HCT116 (cell line): ENCODE data around the gene MMRN1. TPM values are rescaled to one million over a fixed set of nuclear protein-coding genes. Genes with fewer than 3 reads are reported as not detected.

Source experiments
- ATAC-seq: fragments of 200-7000 bp; cut with Tn5 transposase; 2 replicates; pipeline ENCODE4 v1.9.1; 2020; ENCODE audit warnings: mild to moderate bottlenecking, moderate library complexity
- BruUV-seq: library from RNA; stranded (reverse); fragments of 400-500 nt; replicated peaks from 2 replicates; lab custom pipeline; 2021; lab: Mats Ljungman, UMichigan
- CTCF ChIA-PET: fragments of 300-600 bp; sonication (Branson Sonifier 250); formaldehyde crosslinking; loops from one replicate; lab custom pipeline; 2021; ENCODE audit warnings: antibody characterized with exemption; lab: Charles Lee
- POLR2A ChIA-PET: fragments of 300-600, 350-600 bp; sonication (Branson Sonifier 250); formaldehyde crosslinking; loops from one replicate; lab custom pipeline; 2021; ENCODE audit warnings: antibody characterized with exemption; lab: Charles Lee
- RAD21 ChIA-PET, 2 experiments: fragments of 300-600 bp; sonication (Branson Sonifier 250); formaldehyde crosslinking; loops; one replicate each; lab custom pipeline; 2023; ENCODE audit warnings: low total read pairs in 2 of 2; ENCODE audit not compliant: uncharacterized antibody in 2 of 2, unreplicated experiment in 2 of 2, low non-redundant PET in 1 of 2; lab: Charles Lee
- DNase-seq: peaks from one replicate; pipeline ENCODE4 v3.0.0-alpha.2; 2010; ENCODE audit warnings: low read depth, low spot score
- H2AFZ ChIP-seq: fragments of 200-600 bp; shearing (Covaris generic), sonication (generic); 2 replicates; pipeline ENCODE4 v1.6.1; 2017; ENCODE audit warnings: low read depth, mixed run types, mixed read lengths, antibody characterized with exemption, low read length; ENCODE audit not compliant: poor library complexity, severe bottlenecking
- H3K27ac ChIP-seq: 2 replicates; pipeline ENCODE4 v1.5.1; 2012; ENCODE audit warnings: low read depth, low read length
- H3K27me3 ChIP-seq: fragments of 200-600 bp; sonication (generic); 2 replicates; pipeline ENCODE4 v1.6.1; 2016; ENCODE audit warnings: mixed run types, low read length, mixed read lengths; ENCODE audit not compliant: insufficient read depth
- H3K36me3 ChIP-seq, 2 experiments: fragments of 200-500 bp in 1 of 2; fragments of 200-600 bp in 1 of 2; sonication (Bioruptor generic) in 1 of 2; sonication (generic) in 1 of 2; 2 replicates each; pipeline versions ENCODE4 v1.5.1 to v1.6.1; 2014 to 2016; ENCODE audit warnings: low read length in 2 of 2, inconsistent platforms in 1 of 2, mixed read lengths in 1 of 2, mixed run types in 1 of 2; ENCODE audit not compliant: insufficient read depth in 2 of 2, control insufficient read depth in 1 of 2
- H3K4me1 ChIP-seq, 2 experiments: fragments of 200-600 bp in 1 of 2; sonication (generic) in 1 of 2; 2 replicates each; pipeline versions ENCODE4 v1.5.1 to v1.6.1; 2012 to 2017; ENCODE audit warnings: low read length in 2 of 2, inconsistent platforms in 1 of 2, mild to moderate bottlenecking in 1 of 2, mixed read lengths in 1 of 2, mixed run types in 1 of 2, moderate library complexity in 1 of 2; ENCODE audit not compliant: insufficient read depth in 2 of 2, control insufficient read depth in 1 of 2
- H3K4me2 ChIP-seq: fragments of 200-600 bp; sonication (generic); 2 replicates; pipeline ENCODE4 v1.6.1; 2017; ENCODE audit warnings: mixed run types, low read length, mixed read lengths
- H3K4me3 ChIP-seq, 2 experiments: fragments of 200-600 bp in 1 of 2; sonication (generic) in 1 of 2; replicated peaks in 1 of 2; 2 replicates each; pipeline ENCODE4 v1.5.1; 2011 to 2016; ENCODE audit warnings: low read length in 2 of 2, control low read depth in 1 of 2, low read depth in 1 of 2, mild to moderate bottlenecking in 1 of 2, mixed read lengths in 1 of 2, mixed run types in 1 of 2
- H3K79me2 ChIP-seq: fragments of 200-600 bp; sonication (generic); 2 replicates; pipeline ENCODE4 v1.6.1; 2017; ENCODE audit warnings: mild to moderate bottlenecking, mixed run types, low read length, moderate library complexity, mixed read lengths; ENCODE audit not compliant: insufficient read depth
- H3K9ac ChIP-seq: fragments of 200-600 bp; sonication (generic); 2 replicates; pipeline ENCODE4 v1.6.1; 2016; ENCODE audit warnings: low read length, mixed read lengths
- H3K9me2 ChIP-seq: fragments of 200-600 bp; sonication (generic), shearing (Covaris generic); 2 replicates; pipeline ENCODE4 v1.6.1; 2017; ENCODE audit warnings: mixed run types, mild to moderate bottlenecking, moderate library complexity; ENCODE audit not compliant: insufficient read depth
- H3K9me3 ChIP-seq, 2 experiments: fragments of 200-500 bp in 1 of 2; fragments of 200-600 bp in 1 of 2; sonication (Bioruptor generic) in 1 of 2; sonication (generic) in 1 of 2; 2 replicates each; pipeline ENCODE4 v1.6.1; 2014 to 2017; ENCODE audit warnings: low read length in 2 of 2, mixed read lengths in 2 of 2, inconsistent platforms in 1 of 2, low read depth in 1 of 2, mild to moderate bottlenecking in 1 of 2, mixed run types in 1 of 2, moderate library complexity in 1 of 2; ENCODE audit not compliant: control insufficient read depth in 1 of 2, insufficient read depth in 1 of 2
- H4K20me1 ChIP-seq: fragments of 200-600 bp; sonication (generic), shearing (Covaris generic); 2 replicates; pipeline ENCODE4 v1.6.1; 2017; ENCODE audit warnings: mixed run types, mild to moderate bottlenecking, moderate library complexity; ENCODE audit not compliant: insufficient read depth
- CEBPB ChIP-seq: IDR thresholded peaks from 2 replicates; pipeline ENCODE4 v1.6.1; 2012; ENCODE audit warnings: low read depth
- EGR1 ChIP-seq: IDR thresholded peaks from 2 replicates; pipeline ENCODE4 v1.6.1; 2012; ENCODE audit warnings: low read depth
- EZH2phosphoT487 ChIP-seq: fragments of 200-600 bp; IDR thresholded peaks from 2 replicates; pipeline ENCODE4 v1.6.1; 2018; ENCODE audit warnings: antibody characterized with exemption, borderline replicate concordance
- FOSL1 ChIP-seq: IDR thresholded peaks from 2 replicates; pipeline ENCODE4 v1.6.1; 2012; ENCODE audit warnings: low read depth
- POLR2A ChIP-seq: IDR thresholded peaks from 2 replicates; pipeline ENCODE4 v1.7.0; 2011; ENCODE audit warnings: borderline replicate concordance; ENCODE audit not compliant: insufficient read depth, insufficient read length; ENCODE audit errors: extremely low read depth
- intact Hi-C: fragments of 100-400 bp; cut with micrococcal nuclease; formaldehyde crosslinking; loops from 2 replicates; pipeline ENCODE4 v1.10.0; 2022
- total RNA-seq: library from RNA; stranded (reverse); gene quantifications from one replicate; pipeline ENCODE4 v1.2.1, GENCODE V29; 2021; ENCODE audit not compliant: unreplicated experiment
- TF ChIP-seq, protein P1 (sequence below): IDR thresholded peaks from 2 replicates; pipeline ENCODE4 v1.6.1; 2011; ENCODE audit warnings: mild to moderate bottlenecking, low read length, moderate library complexity; ENCODE audit not compliant: insufficient replicate concordance; ENCODE audit errors: extremely low read depth
- TF ChIP-seq, protein P2 (sequence below): IDR thresholded peaks from 2 replicates; pipeline ENCODE4 v1.6.1; 2012
- TF ChIP-seq, protein P3 (sequence below): IDR thresholded peaks from 2 replicates; pipeline ENCODE4 v1.6.1; 2012

The MMRN1 gene
- total RNA-seq, 1 experiment from 2014 or later, result 0.12 TPM

DNA sequence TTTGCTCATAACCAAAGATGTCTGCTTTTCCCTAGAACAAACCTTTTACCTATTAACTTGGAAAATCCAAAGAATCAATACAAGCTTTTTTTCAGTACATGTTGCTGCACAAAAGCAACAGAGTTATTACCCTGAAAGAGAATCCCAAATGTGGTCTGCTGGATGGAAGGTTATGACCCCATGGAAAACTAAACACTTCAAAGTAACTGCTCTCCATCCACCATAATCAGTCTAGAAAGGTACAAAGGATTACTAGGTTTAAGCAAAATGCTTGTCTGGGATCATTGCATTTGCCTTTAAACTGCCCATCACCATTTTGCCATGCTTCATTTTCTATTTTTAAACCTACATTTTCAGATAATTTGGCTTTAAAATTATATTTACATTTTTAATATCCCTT, 11.7 kb downstream of the MMRN1 start:
- Histone ChIP-seq H3K4me2 (no peak overlapping the region), H3K27ac (no peak overlapping the region), H3K79me2 (no peaks in the 10 kb centered on the region), H3K36me3 (no peaks in the 10 kb centered on the region), H3K9me3 (no peaks in the 10 kb centered on the region), H2AFZ (no peak overlapping the region), H3K4me1 (no peaks in the 10 kb centered on the region), H3K9ac (no peak overlapping the region), H4K20me1 (no peaks in the 10 kb centered on the region), H3K9me2 (no peaks in the 10 kb centered on the region), H3K4me3 (no peak overlapping the region), H3K27me3 (no peaks in the 10 kb centered on the region)
- intact Hi-C loops, result loop anchor here (10.0 kb wide), 1 partner anchor 682 kb away; no protein-coding TSS in a partner anchor
- BruUV-seq, result no TSS peak
- RAD21 ChIA-PET, result no interaction called here
- CTCF ChIA-PET, result no interaction called here
- ATAC-seq (no peak), DNase-seq (no peak)
- POLR2A ChIA-PET, result no interaction called here
- TF ChIP-seq CEBPB, result no peak
- TF ChIP-seq FOSL1, result no peak
- TF ChIP-seq, protein P1, sequence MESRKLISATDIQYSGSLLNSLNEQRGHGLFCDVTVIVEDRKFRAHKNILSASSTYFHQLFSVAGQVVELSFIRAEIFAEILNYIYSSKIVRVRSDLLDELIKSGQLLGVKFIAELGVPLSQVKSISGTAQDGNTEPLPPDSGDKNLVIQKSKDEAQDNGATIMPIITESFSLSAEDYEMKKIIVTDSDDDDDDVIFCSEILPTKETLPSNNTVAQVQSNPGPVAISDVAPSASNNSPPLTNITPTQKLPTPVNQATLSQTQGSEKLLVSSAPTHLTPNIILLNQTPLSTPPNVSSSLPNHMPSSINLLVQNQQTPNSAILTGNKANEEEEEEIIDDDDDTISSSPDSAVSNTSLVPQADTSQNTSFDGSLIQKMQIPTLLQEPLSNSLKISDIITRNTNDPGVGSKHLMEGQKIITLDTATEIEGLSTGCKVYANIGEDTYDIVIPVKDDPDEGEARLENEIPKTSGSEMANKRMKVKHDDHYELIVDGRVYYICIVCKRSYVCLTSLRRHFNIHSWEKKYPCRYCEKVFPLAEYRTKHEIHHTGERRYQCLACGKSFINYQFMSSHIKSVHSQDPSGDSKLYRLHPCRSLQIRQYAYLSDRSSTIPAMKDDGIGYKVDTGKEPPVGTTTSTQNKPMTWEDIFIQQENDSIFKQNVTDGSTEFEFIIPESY, result no peak

DNA sequence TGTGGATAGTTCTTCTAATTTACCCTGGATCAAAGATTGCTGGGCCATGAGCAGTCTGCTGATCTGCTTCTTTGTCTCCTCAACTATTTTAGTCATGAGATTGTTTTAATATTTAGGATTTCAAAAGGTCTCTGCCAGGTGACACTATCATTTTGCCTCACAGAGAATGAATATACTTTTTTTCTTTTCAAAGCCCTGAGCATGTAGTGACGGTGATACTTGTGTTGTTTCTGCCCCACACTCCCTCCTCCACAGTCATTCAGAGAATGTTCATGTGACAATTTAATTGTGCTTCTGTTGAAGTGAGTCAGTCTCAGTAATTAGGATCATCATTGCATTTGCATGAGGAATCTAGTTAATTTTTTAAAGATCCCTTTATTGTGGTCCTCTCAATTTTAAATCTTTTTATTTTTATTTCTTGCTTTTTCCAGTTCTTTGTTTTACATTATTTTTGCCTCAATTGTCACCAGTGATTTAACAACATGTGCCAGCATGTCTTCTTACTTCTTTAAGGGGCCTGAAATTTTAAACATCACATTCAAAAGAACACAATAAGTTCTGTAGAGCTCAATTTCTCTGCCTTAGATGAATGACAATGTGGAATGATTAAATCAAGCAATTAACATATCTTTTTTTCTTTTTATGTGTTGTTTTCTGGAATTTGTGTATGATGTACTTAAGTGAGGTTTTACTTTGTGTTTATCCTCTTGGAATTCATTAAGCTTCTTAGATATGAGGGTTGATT, 12.3 kb downstream of the MMRN1 start:
- Histone ChIP-seq H3K4me2 (no peak overlapping the region), H3K36me3 (no peaks in the 10 kb centered on the region), H3K27ac (no peak overlapping the region), H3K27me3 (no peaks in the 10 kb centered on the region), H2AFZ (peak overlapping the region; percentile 6), H4K20me1 (no peaks in the 10 kb centered on the region), H3K9ac (no peak overlapping the region), H3K79me2 (no peaks in the 10 kb centered on the region), H3K9me2 (no peaks in the 10 kb centered on the region), H3K9me3 (no peaks in the 10 kb centered on the region), H3K4me3 (no peak overlapping the region), H3K4me1 (no peaks in the 10 kb centered on the region)
- no TSS peak for BruUV-seq
- ChIA-PET POLR2A (no interaction called here), CTCF (no interaction called here), RAD21 (no interaction called here)
- no peak for ATAC-seq
- DNase-seq, result no peak
- intact Hi-C loops, result loop anchor here (10.0 kb wide), 1 partner anchor 682 kb away; no protein-coding TSS in a partner anchor
- TF ChIP-seq POLR2A (no peak), EGR1 (no peak), EZH2phosphoT487 (no peak)
- TF ChIP-seq, protein P2, sequence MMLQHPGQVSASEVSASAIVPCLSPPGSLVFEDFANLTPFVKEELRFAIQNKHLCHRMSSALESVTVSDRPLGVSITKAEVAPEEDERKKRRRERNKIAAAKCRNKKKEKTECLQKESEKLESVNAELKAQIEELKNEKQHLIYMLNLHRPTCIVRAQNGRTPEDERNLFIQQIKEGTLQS, result no peak
- TF ChIP-seq, protein P3, sequence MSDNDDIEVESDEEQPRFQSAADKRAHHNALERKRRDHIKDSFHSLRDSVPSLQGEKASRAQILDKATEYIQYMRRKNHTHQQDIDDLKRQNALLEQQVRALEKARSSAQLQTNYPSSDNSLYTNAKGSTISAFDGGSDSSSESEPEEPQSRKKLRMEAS, result no peak
